K562 (cell line): ENCODE measurements around the gene SUGP1. TPM values are rescaled to one million over a fixed set of nuclear protein-coding genes. Genes with fewer than 3 reads are reported as not detected.

ENCODE experiments used
- BACH1 ChIP-seq: fragments of 200-800 bp; sonication (Bioruptor generic); IDR thresholded peaks from 2 replicates; pipeline ENCODE4 v1.6.1; 2016; ENCODE audit warnings: missing genetic modification characterization, missing compliant biosample characterization
- EGR1 ChIP-seq: fragments of 450-650 bp; conservative IDR thresholded peaks from 2 replicates; pipeline ENCODE4 v1.6.1; 2017; ENCODE audit warnings: mild to moderate bottlenecking
- FOXK1 ChIP-seq: sonication (generic); formaldehyde crosslinking; IDR thresholded peaks from 2 replicates; pipeline ENCODE4 v1.8.0; 2022; ENCODE audit warnings: missing genetic modification reagents, mild to moderate bottlenecking, borderline replicate concordance
- HDAC1 ChIP-seq, 2 experiments: fragments of 450-650 bp; IDR thresholded peaks; 2 replicates each; pipeline ENCODE4 v1.6.1; 2016 to 2017; ENCODE audit warnings: inconsistent platforms in 1 of 2, mild to moderate bottlenecking in 1 of 2, moderate library complexity in 1 of 2
- NEUROD1 ChIP-seq: fragments of 150-350 bp; IDR thresholded peaks from 2 replicates; pipeline ENCODE4 v1.6.1; 2014; ENCODE audit warnings: borderline replicate concordance, low read length, low read depth; ENCODE audit not compliant: partially characterized antibody
- SAFB ChIP-seq: fragments of 200-400 bp; formaldehyde crosslinking; IDR thresholded peaks from 2 replicates; pipeline ENCODE4 v1.6.1; 2017; ENCODE audit warnings: low read depth, low read length, borderline replicate concordance
- SNIP1 ChIP-seq: fragments of 450-650 bp; IDR thresholded peaks from 2 replicates; pipeline ENCODE4 v1.7.1; 2017; ENCODE audit warnings: low read depth, mild to moderate bottlenecking
- SRSF9 ChIP-seq: fragments of 200-400 bp; formaldehyde crosslinking; IDR thresholded peaks from 2 replicates; pipeline ENCODE4 v1.6.1; 2017; ENCODE audit warnings: low read depth, low read length, borderline replicate concordance
- ZBTB9 ChIP-seq: fragments of 450-650 bp; formaldehyde crosslinking; IDR thresholded peaks from 2 replicates; pipeline ENCODE4 v1.4.0; 2020; ENCODE audit warnings: mild to moderate bottlenecking, moderate library complexity
- ZNF12 ChIP-seq: sonication (generic); formaldehyde crosslinking; IDR thresholded peaks from 2 replicates; pipeline ENCODE4 v1.4.0; 2020; ENCODE audit warnings: mild to moderate bottlenecking, missing genetic modification reagents
- ZNF41 ChIP-seq: fragments of 250-450 bp; sonication (Bioruptor Pico); conservative IDR thresholded peaks from 2 replicates; pipeline ENCODE4 v1.4.0; 2020; ENCODE audit warnings: mild to moderate bottlenecking
- polyA plus RNA-seq, 8 experiments: library from polyadenylated mRNA; depleted of rRNA in 4 of 8; stranded (reverse) in 5 of 8; unstranded in 3 of 8; fragments of >200 nt; fragmentation: Nextera tagmentation in 2 of 8; fragmentation: Illumina TruSeq in 1 of 8; extraction: Ambion mirVana in 2 of 8; extraction: Trizol in 1 of 8; gene quantifications; 2 replicates each; pipeline versions ENCODE4 v1.2.1 to v1.2.3, GENCODE V29; 2011 to 2014; ENCODE audit warnings: inconsistent platforms in 1 of 8, missing spikeins in 1 of 8
- total RNA-seq, 7 experiments: library from RNA; depleted of rRNA in 6 of 7; stranded (reverse); fragments of >200 nt in 6 of 7; fragmentation: Illumina TruSeq in 2 of 7; extraction: Trizol in 2 of 7; gene quantifications; 2 replicates each; pipeline versions ENCODE4 v1.2.1 to v1.2.3, GENCODE V29; 2011 to 2021; ENCODE audit warnings: low replicate concordance in 1 of 7
- TF ChIP-seq, protein P1 (sequence below): IDR thresholded peaks from 3 replicates; pipeline ENCODE4 v1.6.1; 2011; ENCODE audit warnings: borderline replicate concordance, mild to moderate bottlenecking; ENCODE audit not compliant: insufficient read length, insufficient read depth
- TF ChIP-seq, protein P2 (sequence below): sonication (generic); formaldehyde crosslinking; IDR thresholded peaks from 2 replicates; pipeline ENCODE4 v1.8.0; 2022; ENCODE audit warnings: missing genetic modification reagents, mild to moderate bottlenecking, moderate library complexity, borderline replicate concordance
- TF ChIP-seq, protein P3 (sequence below): fragments of 450-650 bp; formaldehyde crosslinking; IDR thresholded peaks from 2 replicates; pipeline ENCODE4 v1.4.0; 2022; ENCODE audit warnings: missing genetic modification characterization
- TF ChIP-seq, protein P4 (sequence below): fragments of 450-650 bp; formaldehyde crosslinking; IDR thresholded peaks from 2 replicates; pipeline ENCODE4 v1.4.0; 2020; ENCODE audit warnings: mild to moderate bottlenecking, moderate library complexity
- TF ChIP-seq, protein P5 (sequence below): sonication (generic); formaldehyde crosslinking; IDR thresholded peaks from 2 replicates; pipeline ENCODE4 v1.8.0; 2023; ENCODE audit warnings: mild to moderate bottlenecking, missing genetic modification reagents

The SUGP1 gene
- total and polyA plus RNA-seq, 9 of the 15 experiments (the other 6 are each of a cell fraction or from before 2014, with no cell fraction given): 1.0 to 53.3 (median 32.4) TPM

GRCh38 chr19:19320361-19321140 is at the start of gene SUGP1, which contains the start of gene MAU2 (continued):
- TF ChIP-seq, protein P1, sequence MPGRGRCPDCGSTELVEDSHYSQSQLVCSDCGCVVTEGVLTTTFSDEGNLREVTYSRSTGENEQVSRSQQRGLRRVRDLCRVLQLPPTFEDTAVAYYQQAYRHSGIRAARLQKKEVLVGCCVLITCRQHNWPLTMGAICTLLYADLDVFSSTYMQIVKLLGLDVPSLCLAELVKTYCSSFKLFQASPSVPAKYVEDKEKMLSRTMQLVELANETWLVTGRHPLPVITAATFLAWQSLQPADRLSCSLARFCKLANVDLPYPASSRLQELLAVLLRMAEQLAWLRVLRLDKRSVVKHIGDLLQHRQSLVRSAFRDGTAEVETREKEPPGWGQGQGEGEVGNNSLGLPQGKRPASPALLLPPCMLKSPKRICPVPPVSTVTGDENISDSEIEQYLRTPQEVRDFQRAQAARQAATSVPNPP: no peak
- no peak for TF ChIP-seq SNIP1
- TF ChIP-seq, protein P2, sequence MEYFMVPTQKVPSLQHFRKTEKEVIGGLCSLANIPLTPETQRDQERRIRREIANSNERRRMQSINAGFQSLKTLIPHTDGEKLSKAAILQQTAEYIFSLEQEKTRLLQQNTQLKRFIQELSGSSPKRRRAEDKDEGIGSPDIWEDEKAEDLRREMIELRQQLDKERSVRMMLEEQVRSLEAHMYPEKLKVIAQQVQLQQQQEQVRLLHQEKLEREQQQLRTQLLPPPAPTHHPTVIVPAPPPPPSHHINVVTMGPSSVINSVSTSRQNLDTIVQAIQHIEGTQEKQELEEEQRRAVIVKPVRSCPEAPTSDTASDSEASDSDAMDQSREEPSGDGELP (CRISPR knock-in tag): peak; percentile 42
- TF ChIP-seq FOXK1 (CRISPR knock-in tag): peak; percentile 16
- TF ChIP-seq, protein P3, sequence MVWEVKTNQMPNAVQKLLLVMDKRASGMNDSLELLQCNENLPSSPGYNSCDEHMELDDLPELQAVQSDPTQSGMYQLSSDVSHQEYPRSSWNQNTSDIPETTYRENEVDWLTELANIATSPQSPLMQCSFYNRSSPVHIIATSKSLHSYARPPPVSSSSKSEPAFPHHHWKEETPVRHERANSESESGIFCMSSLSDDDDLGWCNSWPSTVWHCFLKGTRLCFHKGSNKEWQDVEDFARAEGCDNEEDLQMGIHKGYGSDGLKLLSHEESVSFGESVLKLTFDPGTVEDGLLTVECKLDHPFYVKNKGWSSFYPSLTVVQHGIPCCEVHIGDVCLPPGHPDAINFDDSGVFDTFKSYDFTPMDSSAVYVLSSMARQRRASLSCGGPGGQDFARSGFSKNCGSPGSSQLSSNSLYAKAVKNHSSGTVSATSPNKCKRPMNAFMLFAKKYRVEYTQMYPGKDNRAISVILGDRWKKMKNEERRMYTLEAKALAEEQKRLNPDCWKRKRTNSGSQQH (CRISPR knock-in tag): 0 out of 2 replicates have a peak, but pooled peaks have one; percentile 43
- TF ChIP-seq, protein P4, sequence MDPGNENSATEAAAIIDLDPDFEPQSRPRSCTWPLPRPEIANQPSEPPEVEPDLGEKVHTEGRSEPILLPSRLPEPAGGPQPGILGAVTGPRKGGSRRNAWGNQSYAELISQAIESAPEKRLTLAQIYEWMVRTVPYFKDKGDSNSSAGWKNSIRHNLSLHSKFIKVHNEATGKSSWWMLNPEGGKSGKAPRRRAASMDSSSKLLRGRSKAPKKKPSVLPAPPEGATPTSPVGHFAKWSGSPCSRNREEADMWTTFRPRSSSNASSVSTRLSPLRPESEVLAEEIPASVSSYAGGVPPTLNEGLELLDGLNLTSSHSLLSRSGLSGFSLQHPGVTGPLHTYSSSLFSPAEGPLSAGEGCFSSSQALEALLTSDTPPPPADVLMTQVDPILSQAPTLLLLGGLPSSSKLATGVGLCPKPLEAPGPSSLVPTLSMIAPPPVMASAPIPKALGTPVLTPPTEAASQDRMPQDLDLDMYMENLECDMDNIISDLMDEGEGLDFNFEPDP (CRISPR knock-in tag): no peak
- TF ChIP-seq, protein P5, sequence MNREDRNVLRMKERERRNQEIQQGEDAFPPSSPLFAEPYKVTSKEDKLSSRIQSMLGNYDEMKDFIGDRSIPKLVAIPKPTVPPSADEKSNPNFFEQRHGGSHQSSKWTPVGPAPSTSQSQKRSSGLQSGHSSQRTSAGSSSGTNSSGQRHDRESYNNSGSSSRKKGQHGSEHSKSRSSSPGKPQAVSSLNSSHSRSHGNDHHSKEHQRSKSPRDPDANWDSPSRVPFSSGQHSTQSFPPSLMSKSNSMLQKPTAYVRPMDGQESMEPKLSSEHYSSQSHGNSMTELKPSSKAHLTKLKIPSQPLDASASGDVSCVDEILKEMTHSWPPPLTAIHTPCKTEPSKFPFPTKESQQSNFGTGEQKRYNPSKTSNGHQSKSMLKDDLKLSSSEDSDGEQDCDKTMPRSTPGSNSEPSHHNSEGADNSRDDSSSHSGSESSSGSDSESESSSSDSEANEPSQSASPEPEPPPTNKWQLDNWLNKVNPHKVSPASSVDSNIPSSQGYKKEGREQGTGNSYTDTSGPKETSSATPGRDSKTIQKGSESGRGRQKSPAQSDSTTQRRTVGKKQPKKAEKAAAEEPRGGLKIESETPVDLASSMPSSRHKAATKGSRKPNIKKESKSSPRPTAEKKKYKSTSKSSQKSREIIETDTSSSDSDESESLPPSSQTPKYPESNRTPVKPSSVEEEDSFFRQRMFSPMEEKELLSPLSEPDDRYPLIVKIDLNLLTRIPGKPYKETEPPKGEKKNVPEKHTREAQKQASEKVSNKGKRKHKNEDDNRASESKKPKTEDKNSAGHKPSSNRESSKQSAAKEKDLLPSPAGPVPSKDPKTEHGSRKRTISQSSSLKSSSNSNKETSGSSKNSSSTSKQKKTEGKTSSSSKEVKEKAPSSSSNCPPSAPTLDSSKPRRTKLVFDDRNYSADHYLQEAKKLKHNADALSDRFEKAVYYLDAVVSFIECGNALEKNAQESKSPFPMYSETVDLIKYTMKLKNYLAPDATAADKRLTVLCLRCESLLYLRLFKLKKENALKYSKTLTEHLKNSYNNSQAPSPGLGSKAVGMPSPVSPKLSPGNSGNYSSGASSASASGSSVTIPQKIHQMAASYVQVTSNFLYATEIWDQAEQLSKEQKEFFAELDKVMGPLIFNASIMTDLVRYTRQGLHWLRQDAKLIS (CRISPR knock-in tag): peak; percentile 52; the same call in 1 of the 2 replicates
- peak in 1 of 2 experiments; percentile 74; a peak in 2 of 4 replicates for TF ChIP-seq HDAC1 (IDR thresholded peaks at IDR 0.05)
- no peak for TF ChIP-seq SRSF9
- TF ChIP-seq BACH1: peak; percentile 72; the same call in 1 of the 2 replicates
- no peak for TF ChIP-seq ZBTB9 (CRISPR knock-in tag)
- TF ChIP-seq SAFB: no peak
- TF ChIP-seq EGR1: no peak
- TF ChIP-seq ZNF12 (CRISPR knock-in tag): peak; percentile 91; the same call in 1 of the 2 replicates
- TF ChIP-seq ZNF41 (CRISPR knock-in tag): no peak
- peak; percentile 76 for TF ChIP-seq NEUROD1
